ENCODE results near the gene EMC8. TPM values are rescaled to one million over a fixed set of nuclear protein-coding genes. Genes with fewer than 3 reads are reported as not detected.

The EMC8 gene
- total and polyA plus RNA-seq, 2 of the 8 experiments (the other 6 are each of a cell fraction or from before 2014, with no cell fraction given): 52.2 to 69.7 TPM

DNA sequence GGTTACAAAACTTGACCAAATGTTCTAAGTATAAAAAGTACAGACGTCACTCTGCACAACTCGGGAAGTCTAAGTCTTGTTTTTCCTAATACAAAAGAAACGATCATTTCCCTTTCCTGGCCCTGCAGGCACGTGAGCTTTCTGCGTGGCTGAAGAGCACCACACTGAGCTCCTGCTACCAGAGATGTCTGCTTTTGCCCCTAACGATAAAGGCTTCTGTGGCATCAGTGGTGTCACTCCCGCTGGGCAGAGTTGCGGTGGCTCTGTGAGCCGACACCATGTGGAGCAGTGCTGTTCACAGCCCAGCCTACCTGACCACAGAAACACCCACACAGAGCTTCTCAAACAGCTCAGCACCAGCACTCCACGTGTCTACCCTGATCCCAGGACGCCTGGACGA lies 20.5 kb downstream of the EMC8 start:
- no peak for FAIRE-seq
- Histone ChIP-seq H4K8ac (ENCODE audit: extremely low read depth, insufficient read depth, low read length) (no peak overlapping the region), H3K23me2 (ENCODE audit: low read depth, low read length) (no peaks in the 10 kb centered on the region), H4K5ac (ENCODE audit: insufficient read length, low read depth, low read length) (no peak overlapping the region), H3K18ac (ENCODE audit: extremely low read depth, low read length) (no peak overlapping the region), H3K36me3 (ENCODE audit: control insufficient read depth in 2 of 4, insufficient read depth in 4 of 4, low read length in 3 of 4) (peaks cover 17 to 39% (median 24%) of the 10 kb centered on the region in 4 experiments), H3K4me2 (ENCODE audit: insufficient read depth in 1 of 2, low read depth in 2 of 2, low read length in 2 of 2) (no peak overlapping the region), H2AK5ac (ENCODE audit: low read depth, low read length) (no peak overlapping the region), H3K56ac (replicated peaks; ENCODE audit: insufficient read length, low read depth, low read length) (no peak overlapping the region), H3K4me1 (replicated peaks in 1 of 4; ENCODE audit: control insufficient read depth in 3 of 4, insufficient read depth in 4 of 4, low read length in 3 of 4) (no peaks in the 10 kb centered on the region), H2BK12ac (ENCODE audit: low read depth, low read length) (no peak overlapping the region), H3K79me2 (ENCODE audit: control insufficient read depth in 1 of 2, insufficient read depth in 2 of 2, low read length in 2 of 2) (no peaks in the 10 kb centered on the region), H4K91ac (replicated peaks; ENCODE audit: insufficient read length, low read length) (no peak overlapping the region), H3K4me3 (ENCODE audit: extremely low read depth in 1 of 4, insufficient read depth in 2 of 4, low read depth in 3 of 4, low read length in 4 of 4) (no peak overlapping the region), H3K9me3 (ENCODE audit: insufficient read depth in 2 of 2, low read depth in 1 of 2, low read length in 1 of 2) (no peaks in the 10 kb centered on the region), H2BK15ac (ENCODE audit: low read length) (no peak overlapping the region), H2AFZ (ENCODE audit: low read length) (no peak overlapping the region), H2BK5ac (ENCODE audit: low read depth, low read length) (no peak overlapping the region), H3K23ac (ENCODE audit: insufficient read length) (no peak overlapping the region), H3K27me3 (replicated peaks in 1 of 4; ENCODE audit: control insufficient read depth in 3 of 4, extremely low read depth in 1 of 4, insufficient read depth in 3 of 4, low read length in 3 of 4) (no peaks in the 10 kb centered on the region), H4K20me1 (replicated peaks in 1 of 2; ENCODE audit: control insufficient read depth in 1 of 2, insufficient read depth in 2 of 2, low read length in 2 of 2) (peaks cover 2 to 6% of the 10 kb centered on the region in 2 experiments), H3K4ac (replicated peaks; ENCODE audit: insufficient read length, low read depth, low read length) (no peak overlapping the region), H3K79me1 (ENCODE audit: low read depth, low read length) (peaks cover 7% of the 10 kb centered on the region), H3K9ac (replicated peaks in 1 of 4; ENCODE audit: extremely low read depth in 1 of 4, low read depth in 3 of 4, low read length in 3 of 4) (no peak overlapping the region), H2BK120ac (replicated peaks; ENCODE audit: low read depth, low read length) (no peak overlapping the region), H2BK20ac (ENCODE audit: low read length) (no peak overlapping the region), H3K14ac (ENCODE audit: insufficient read length) (no peak overlapping the region), H3K27ac (ENCODE audit: low read depth, low read length) (no peak overlapping the region)
- ChIA-PET POLR2A (ENCODE audit: partially characterized antibody) (interaction anchor here (1.5 kb wide), 2 partner anchors 8 to 15 kb away, joined by 6 to 7 read pairs; no protein-coding TSS in a partner anchor), CTCF (ENCODE audit: partially characterized antibody) (interaction anchor here (0.6 to 1.7 kb wide), 5 partner anchors 9 to 214 kb away, joined by 3 to 5 read pairs (median 3); no protein-coding TSS in a partner anchor)
- DNase-seq (ENCODE audit: low read depth in 1 of 2, low spot score in 2 of 2): no peak
- 94% methylated on average over 12 of the region's 12 CpGs; no CpG with 5 or more reads in 1 of the 2 experiments for WGBS, 2 experiments (ENCODE audit: extremely low coverage in 1 of 2, insufficient coverage in 1 of 2, insufficient read length in 1 of 2, insufficient replicate concordance in 2 of 2, low coverage in 1 of 2, low lambda C conversion rate in 2 of 2, missing lambda C conversion rate in 1 of 2)
- TF ChIP-seq SP2 (IDR thresholded peaks at IDR 0.05; ENCODE audit: low read length) (no peak), EGR1 (IDR thresholded peaks at IDR 0.05; ENCODE audit: borderline replicate concordance, low read depth, low read length) (no peak), FOSL1 (IDR thresholded peaks at IDR 0.05; ENCODE audit: insufficient read depth, low read depth, low read length) (no peak), SIRT6 (IDR thresholded peaks at IDR 0.05; ENCODE audit: low read length) (no peak), RNF2 (IDR thresholded peaks at IDR 0.05; ENCODE audit: borderline replicate concordance, low read depth, low read length, missing control alignments, poor library complexity, severe bottlenecking) (no peak)
- TF ChIP-seq, protein P1, sequence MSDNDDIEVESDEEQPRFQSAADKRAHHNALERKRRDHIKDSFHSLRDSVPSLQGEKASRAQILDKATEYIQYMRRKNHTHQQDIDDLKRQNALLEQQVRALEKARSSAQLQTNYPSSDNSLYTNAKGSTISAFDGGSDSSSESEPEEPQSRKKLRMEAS (IDR thresholded peaks at IDR 0.05): no peak

All from H1 (cell line).